ENCODE data around the gene ZBTB37.

DNA sequence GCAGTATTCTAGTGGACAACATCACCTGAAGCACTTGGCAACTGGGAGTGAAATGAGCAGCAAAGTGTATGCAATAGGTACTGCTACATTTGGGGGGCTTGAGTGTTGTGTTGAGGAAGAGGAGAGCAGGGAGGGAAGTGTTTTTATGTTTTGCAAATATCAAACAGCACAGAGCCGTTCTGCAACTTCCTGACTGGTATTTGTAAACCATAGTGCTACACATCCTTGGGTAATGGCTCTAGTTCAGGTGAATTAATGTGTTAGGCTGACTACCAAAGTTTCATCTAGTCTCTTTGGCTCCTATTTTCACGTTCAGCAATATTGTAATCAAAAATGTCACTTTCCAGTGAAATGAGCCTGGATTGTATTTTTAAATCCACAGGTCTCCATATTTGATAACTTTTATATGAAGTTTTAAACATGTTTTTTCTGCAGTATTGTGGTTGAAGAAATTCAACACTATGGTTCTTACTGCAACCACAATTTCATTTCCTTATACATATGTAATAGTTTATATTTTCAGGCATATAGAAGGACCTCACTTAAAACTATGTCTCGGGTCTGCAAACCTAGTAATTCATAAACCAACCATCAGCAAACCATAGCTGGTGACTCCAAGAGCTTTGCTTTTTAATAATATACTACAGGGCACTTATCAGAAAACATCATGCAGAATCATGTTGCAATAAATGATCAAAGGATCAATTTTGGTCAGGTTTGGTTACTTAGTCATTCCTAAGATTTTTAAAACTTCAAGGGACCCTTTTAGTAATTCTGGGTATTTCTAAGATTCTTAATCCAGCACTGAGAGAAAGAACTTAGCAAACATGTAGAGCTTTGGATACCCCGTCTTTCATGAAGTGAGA lies 18.8 kb downstream of the ZBTB37 start:
- TF ChIP-seq, protein P1, sequence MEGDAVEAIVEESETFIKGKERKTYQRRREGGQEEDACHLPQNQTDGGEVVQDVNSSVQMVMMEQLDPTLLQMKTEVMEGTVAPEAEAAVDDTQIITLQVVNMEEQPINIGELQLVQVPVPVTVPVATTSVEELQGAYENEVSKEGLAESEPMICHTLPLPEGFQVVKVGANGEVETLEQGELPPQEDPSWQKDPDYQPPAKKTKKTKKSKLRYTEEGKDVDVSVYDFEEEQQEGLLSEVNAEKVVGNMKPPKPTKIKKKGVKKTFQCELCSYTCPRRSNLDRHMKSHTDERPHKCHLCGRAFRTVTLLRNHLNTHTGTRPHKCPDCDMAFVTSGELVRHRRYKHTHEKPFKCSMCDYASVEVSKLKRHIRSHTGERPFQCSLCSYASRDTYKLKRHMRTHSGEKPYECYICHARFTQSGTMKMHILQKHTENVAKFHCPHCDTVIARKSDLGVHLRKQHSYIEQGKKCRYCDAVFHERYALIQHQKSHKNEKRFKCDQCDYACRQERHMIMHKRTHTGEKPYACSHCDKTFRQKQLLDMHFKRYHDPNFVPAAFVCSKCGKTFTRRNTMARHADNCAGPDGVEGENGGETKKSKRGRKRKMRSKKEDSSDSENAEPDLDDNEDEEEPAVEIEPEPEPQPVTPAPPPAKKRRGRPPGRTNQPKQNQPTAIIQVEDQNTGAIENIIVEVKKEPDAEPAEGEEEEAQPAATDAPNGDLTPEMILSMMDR (IDR thresholded peaks at IDR 0.05), result no peak
- TF ChIP-seq POLR2A (IDR thresholded peaks at IDR 0.05), result no peak
- no peak for TF ChIP-seq POLR2AphosphoS5 (IDR thresholded peaks at IDR 0.05)

Data from suprapubic skin (tissue), 4 donors.